ENCODE data around the gene NCSTN. TPM values are rescaled to one million over a fixed set of nuclear protein-coding genes. Genes with fewer than 3 reads are reported as not detected.

Gene NCSTN
- total RNA-seq, 2 experiments from 2014 or later: 44.8 to 55.5 TPM

GRCh38 chr1:160367934-160368923 is 25.0 kb downstream of the NCSTN start:
- intact Hi-C loops (cut with micrococcal nuclease; ENCODE audit: unreplicated experiment): no loop called here
- no TSS peak for BruUV-seq (replicated peaks)
- ChIA-PET POLR2A (interaction anchor here (0.6 kb wide), 1 partner anchor 146 kb away, joined by 3 read pairs; no protein-coding TSS in a partner anchor), CTCF (ENCODE audit: unreplicated experiment) (interaction anchor here (0.6 kb wide), 1 partner anchor 8 kb away, joined by 3 read pairs; no protein-coding TSS in a partner anchor)
- Histone ChIP-seq H3K9me3 (ENCODE audit: low read length) (no peaks in the 10 kb centered on the region), H3K9me2 (ENCODE audit: insufficient read depth, low read length) (no peaks in the 10 kb centered on the region), H3K4me1 (ENCODE audit: insufficient read depth, low read length, poor library complexity, severe bottlenecking) (no peaks in the 10 kb centered on the region), H2AFZ (ENCODE audit: low read length) (no peak overlapping the region), H3K4me2 (ENCODE audit: low read length) (no peak overlapping the region), H3K36me3 (ENCODE audit: insufficient read depth, low read length) (no peaks in the 10 kb centered on the region), H4K20me1 (ENCODE audit: insufficient read depth, low read length) (no peaks in the 10 kb centered on the region), H3K27ac (ENCODE audit: low read depth, low read length, poor library complexity, severe bottlenecking) (no peak overlapping the region), H3K4me3 (ENCODE audit: low read depth, low read length, poor library complexity, severe bottlenecking) (no peak overlapping the region), H3K79me2 (ENCODE audit: insufficient read depth, low read depth, low read length) (no peaks in the 10 kb centered on the region)
- TF ChIP-seq CTCF (conservative IDR thresholded peaks at IDR 0.05; ENCODE audit: low read length) (no peak), EZH2phosphoT487 (IDR thresholded peaks at IDR 0.05; ENCODE audit: borderline replicate concordance, low read depth, low read length) (no peak)
- no peak for DNase-seq (ENCODE audit: low spot score)

DNA sequence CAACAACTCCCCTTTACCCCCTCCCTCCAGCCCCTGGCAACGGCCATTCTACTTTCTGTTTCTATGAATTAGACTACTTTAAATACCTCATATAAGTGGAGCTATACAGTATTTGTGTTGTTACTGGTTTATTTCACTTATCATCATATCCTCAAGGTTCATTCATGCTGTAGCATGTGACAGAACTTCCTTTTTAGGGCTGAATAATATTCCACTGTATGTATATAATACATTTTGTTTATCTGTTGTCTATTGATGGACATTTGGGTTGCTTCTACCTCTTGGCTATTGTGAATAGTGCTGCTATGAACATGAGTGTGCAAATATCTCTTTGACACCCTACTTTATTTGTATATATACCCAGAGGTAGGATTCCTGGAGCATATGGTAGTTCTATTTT is 25.9 kb downstream of the NCSTN start:
- H3K9me2 ChIP-seq (ENCODE audit: insufficient read depth, low read length): no peaks in the 10 kb centered on the region
- H3K36me3 ChIP-seq (ENCODE audit: insufficient read depth, low read length): no peaks in the 10 kb centered on the region
- H3K4me1 ChIP-seq (ENCODE audit: insufficient read depth, low read length, poor library complexity, severe bottlenecking): no peaks in the 10 kb centered on the region
- no peaks in the 10 kb centered on the region for H3K79me2 ChIP-seq (ENCODE audit: insufficient read depth, low read depth, low read length)
- H2AFZ ChIP-seq (ENCODE audit: low read length): no peak overlapping the region
- no peak overlapping the region for H3K4me3 ChIP-seq (ENCODE audit: low read depth, low read length, poor library complexity, severe bottlenecking)
- H4K20me1 ChIP-seq (ENCODE audit: insufficient read depth, low read length): no peaks in the 10 kb centered on the region
- POLR2A ChIA-PET: no interaction called here
- H3K4me2 ChIP-seq (ENCODE audit: low read length): no peak overlapping the region
- BruUV-seq (replicated peaks): no TSS peak
- TF ChIP-seq EZH2phosphoT487 (IDR thresholded peaks at IDR 0.05; ENCODE audit: borderline replicate concordance, low read depth, low read length) (no peak), CTCF (conservative IDR thresholded peaks at IDR 0.05; ENCODE audit: low read length) (no peak)
- no peak overlapping the region for H3K27ac ChIP-seq (ENCODE audit: low read depth, low read length, poor library complexity, severe bottlenecking)
- CTCF ChIA-PET (ENCODE audit: unreplicated experiment): no interaction called here
- H3K9me3 ChIP-seq (ENCODE audit: low read length): no peaks in the 10 kb centered on the region
- DNase-seq (ENCODE audit: low spot score): no peak
- intact Hi-C loops (cut with micrococcal nuclease; ENCODE audit: unreplicated experiment): no loop called here
